ENCODE data around the gene PNMA3.
"Not testable (repeated sequence)": the region's sequence is repeated elsewhere in the genome, so short reads cannot be mapped to it uniquely, and the experiment has no call there.

PNMA3 gene, protein sequence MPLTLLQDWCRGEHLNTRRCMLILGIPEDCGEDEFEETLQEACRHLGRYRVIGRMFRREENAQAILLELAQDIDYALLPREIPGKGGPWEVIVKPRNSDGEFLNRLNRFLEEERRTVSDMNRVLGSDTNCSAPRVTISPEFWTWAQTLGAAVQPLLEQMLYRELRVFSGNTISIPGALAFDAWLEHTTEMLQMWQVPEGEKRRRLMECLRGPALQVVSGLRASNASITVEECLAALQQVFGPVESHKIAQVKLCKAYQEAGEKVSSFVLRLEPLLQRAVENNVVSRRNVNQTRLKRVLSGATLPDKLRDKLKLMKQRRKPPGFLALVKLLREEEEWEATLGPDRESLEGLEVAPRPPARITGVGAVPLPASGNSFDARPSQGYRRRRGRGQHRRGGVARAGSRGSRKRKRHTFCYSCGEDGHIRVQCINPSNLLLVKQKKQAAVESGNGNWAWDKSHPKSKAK

DNA sequence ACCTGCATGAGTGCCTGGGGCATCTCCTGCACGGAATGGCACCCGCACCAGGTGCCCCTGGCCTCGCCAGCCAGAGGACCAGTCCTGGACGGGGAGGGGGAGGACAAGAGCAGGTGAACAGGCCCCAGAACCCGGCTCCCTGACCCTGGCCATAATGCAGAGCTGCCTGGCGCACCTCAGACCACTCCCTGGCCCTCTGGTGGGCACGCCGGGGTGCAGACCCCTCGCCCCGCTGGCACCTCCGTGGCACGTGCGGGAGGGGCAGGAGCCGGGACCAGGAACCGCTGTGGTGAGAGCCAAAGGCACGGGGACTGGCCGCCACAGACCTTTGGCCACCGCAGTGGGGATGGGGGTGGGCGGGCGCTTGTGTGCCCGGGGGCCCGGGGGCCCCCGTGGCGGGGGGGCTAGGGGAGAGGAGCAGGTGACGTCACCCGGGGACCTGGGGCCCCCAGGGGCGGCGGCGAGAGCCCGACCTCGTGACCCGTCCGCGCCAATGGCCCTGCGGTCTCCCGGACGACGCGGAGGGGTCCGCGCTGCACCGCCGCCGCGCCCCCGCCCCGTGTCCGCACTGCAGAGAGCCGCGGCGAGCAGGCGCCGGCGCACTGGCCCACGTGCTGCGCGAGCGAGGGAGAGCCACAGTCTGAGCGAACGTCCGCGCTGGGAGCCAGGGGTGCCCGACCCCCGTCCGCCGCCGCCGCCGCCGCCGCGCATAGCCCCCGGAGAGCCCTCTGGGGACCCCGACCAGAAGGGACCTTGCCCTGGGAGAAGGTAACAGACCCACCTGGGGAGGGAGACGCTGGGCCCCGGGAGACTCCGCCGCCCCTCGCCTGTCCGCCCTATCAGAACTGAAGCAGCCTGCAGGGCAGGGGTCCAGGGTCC lies at the start of gene PNMA3:
Gene PNMA3, plus strand, starts transcription at position 600 of the 879 bp plus-strand sequence. CDS start 586 bp downstream, outside the sequence.
- no peak for DNase-seq

DNA sequence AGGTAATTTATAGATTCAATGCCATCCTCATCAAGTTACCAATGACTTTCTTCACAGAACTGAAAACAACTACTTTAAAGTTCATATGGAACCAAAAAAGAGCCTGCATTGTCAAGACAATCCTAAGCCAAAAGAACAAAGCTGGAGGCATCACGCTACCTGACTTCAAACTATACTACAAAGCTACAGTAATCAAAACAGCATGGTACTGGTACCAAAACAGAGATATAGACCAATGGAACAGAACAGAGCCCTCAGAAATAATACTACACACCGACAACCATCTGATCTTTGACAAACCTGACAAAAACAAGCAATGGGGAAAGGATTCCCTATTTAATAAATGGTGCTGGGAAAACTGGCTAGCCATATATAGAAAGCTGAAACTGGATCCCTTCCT lies 39.1 kb upstream of the PNMA3 start:
- not testable (repeated sequence) for DNase-seq

DNA sequence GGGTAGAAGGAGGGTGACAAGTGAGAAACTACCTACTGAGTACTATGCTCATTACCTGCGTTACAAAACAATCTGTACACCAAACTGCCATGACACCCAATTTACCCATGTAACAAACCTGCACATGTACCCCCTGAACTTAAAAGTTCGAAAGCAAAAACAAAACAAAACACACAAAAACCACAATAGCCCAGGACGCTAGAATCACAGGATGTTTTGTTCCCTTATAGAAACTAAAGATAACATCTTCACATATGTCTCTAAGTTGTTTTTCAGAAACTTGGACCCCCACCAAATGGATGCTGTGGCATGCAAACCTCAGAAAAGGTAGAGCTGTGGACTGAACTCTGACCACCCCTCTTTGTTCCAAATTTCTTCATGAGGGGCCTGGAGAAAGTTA lies 37.1 kb upstream of the PNMA3 start:
- DNase-seq: no peak

DNA sequence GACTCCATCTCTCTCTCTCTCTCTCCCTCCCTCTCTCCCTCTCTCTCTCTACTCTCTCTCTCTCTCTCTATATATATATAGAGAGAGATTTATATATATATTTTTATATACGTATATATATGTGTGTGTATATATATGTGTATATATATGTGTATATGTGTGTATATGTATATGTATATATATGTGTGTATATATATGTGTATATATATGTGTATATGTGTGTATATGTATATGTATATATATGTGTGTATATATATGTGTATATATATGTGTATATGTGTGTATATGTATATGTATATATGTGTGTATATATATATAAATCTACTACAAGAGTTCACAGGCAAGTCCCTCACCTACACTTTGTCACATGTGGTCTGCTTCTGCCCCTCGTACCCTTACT lies 29.8 kb upstream of the PNMA3 start:
- DNase-seq: not testable (repeated sequence)

DNA sequence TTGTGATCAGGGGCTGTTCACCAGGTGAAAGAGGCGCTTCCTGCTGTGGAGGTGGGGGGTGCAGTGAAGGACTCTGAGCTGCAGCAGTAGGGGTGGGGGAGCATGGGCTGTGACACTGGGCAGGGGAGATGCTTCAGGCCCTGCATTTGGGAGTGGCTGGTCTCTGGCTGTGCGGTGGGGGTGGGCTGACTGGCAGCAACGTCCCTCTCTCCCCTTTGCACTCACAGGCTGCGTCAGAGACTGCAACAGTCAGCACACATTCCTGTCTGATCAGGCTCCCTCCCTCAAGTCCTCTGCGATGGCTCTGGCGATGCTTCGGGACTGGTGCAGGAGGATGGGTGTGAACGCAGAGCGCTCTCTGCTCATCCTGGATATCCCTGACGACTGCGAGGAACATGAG lies 27.8 kb upstream of the PNMA3 start:
- not testable (repeated sequence) for DNase-seq

DNA sequence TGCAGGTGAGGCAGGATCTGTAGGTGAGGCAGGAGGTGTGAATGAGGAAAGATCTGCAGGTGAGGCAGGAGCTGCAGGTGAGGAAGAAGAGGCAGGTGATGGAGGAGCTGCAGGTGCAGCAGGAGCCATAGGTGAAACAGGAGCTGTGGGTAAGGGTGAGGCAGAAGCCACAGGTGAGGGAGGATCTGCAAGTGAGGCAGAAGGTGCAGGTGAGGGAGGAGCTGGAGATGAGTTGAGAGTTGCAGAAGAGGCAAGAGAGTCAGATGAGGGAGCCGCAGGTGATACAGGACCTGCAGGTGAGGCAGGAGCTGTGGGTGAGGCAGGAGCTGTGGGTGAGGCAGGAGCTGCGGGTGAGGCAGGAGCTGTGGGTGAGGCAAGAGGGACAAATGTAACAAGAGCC lies 27.1 kb upstream of the PNMA3 start:
- DNase-seq: no peak

DNA sequence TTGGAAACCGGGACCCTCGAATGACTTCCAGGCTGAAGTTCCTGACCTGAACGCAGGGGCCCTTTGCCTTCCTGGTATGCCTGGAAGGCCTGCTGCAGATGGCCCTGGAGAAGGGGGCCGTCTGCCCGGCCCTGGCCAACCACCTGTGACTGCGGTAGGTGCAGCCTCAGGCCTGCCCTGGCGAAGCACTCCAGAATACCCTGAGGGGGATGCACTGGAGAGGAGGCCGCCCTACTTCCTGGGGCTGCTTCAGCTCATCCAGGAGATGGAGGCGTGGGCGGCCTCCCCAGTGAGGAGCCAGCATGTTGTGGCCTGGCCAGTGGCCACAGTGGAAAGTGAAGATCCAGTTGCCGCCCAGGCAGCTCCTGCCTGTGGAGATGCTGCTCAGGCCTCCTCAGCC lies 26.4 kb upstream of the PNMA3 start:
- DNase-seq: no peak

DNA sequence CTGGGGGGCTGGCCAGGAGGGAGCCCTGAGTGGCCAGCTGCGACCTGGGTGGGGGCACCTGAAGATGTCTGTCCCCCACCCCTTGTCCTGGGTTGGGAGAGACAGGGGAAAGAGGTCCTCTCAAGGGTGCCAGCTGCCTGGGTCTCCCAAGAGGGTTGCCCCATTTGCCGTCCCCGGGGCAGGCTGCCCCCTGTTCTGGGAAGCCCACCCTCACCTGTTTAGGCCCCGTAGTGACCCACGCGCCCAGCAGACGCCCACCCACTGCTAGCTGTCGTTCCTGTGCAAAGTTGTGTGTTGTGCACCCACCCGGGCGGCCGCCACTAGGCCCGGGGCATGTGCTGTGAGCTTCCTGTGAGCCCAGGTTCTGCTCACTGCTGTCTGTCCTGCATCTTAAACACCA lies 25.5 kb upstream of the PNMA3 start:
- no peak for DNase-seq

DNA sequence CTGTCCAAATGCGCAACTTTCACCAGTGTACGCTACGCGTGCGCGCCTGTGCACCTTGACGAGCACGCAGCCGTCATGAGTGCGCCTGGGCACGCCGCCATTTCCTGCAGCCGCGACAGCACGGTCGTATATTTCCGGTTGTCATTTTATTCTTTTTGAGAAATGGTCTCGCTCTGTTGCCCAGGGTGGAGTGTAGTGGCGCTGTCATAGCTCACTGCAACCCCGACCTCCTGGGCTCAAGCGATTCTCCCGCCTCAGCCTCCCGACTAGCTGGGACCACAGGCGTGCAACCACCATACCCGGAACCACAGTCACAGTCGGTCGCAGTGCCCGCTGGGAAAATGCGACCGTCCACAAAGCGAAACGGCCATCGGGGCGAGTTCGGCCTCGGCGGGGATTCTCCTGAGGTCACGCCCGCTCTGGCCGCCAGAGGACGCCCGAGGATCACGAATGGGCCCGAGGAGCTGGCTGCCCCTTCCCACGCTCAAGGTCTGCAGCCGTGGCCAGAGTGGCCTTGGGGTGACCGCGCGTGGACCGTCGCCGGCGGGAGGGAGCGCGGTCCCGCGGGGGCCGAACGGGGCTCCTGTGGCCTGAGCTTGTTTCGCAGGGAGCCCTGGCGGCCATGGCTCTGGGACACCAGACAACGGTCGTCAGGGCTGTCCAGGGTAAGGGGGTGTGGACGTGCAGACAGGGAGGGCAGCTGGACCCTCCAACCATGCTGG lies 23.7 kb upstream of the PNMA3 start:
- DNase-seq: peak; percentile 35 to 43

DNA sequence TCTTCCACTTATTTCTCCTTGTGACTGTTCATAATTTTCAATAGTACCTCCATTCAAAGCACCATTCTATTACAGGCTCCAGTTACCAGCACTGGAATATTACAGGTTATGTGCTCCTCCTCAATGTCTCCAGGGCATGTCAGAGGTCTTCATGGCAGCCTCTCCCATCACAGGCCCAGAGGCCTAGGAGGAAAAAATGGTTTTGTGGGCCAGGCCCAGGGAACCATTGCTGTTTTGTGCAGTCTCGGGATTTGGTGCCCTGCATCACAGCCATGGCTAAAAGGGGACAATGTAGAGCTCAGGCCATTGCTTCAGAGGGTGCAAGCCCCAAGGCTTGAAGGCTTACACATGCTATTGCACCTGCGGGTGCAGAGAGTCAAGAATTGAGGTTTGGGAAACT lies 7.2 kb upstream of the PNMA3 start:
- DNase-seq: no peak

DNA sequence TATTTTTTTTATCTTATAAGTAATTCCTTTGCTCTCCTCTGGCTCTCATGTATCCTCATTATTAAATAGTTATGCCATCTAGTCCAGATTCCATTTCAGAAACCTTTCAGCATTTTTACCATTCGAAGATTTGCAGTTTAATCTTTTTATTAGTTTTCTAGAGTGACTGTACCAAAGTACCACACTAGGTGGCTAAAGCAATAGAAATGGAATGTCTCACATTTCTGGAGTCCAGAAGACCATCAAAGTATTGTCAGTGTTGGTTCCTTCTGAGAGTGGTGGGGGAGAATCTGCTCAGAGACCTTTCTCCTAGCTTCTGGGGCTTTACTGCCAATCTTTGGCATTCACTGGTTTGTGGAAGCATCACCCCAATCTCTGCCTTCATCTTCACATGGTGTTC lies 3.7 kb upstream of the PNMA3 start:
- DNase-seq: no peak

DNA sequence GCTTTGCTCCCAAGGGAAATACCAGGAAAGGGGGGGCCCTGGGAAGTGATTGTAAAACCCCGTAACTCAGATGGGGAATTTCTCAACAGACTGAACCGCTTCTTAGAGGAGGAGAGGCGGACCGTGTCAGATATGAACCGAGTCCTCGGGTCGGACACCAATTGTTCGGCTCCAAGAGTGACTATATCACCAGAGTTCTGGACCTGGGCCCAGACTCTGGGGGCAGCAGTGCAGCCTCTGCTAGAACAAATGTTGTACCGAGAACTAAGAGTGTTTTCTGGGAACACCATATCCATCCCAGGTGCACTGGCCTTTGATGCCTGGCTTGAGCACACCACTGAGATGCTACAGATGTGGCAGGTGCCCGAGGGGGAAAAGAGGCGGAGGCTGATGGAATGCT lies 1.0 kb downstream of the PNMA3 start:
- DNase-seq: no peak

DNA sequence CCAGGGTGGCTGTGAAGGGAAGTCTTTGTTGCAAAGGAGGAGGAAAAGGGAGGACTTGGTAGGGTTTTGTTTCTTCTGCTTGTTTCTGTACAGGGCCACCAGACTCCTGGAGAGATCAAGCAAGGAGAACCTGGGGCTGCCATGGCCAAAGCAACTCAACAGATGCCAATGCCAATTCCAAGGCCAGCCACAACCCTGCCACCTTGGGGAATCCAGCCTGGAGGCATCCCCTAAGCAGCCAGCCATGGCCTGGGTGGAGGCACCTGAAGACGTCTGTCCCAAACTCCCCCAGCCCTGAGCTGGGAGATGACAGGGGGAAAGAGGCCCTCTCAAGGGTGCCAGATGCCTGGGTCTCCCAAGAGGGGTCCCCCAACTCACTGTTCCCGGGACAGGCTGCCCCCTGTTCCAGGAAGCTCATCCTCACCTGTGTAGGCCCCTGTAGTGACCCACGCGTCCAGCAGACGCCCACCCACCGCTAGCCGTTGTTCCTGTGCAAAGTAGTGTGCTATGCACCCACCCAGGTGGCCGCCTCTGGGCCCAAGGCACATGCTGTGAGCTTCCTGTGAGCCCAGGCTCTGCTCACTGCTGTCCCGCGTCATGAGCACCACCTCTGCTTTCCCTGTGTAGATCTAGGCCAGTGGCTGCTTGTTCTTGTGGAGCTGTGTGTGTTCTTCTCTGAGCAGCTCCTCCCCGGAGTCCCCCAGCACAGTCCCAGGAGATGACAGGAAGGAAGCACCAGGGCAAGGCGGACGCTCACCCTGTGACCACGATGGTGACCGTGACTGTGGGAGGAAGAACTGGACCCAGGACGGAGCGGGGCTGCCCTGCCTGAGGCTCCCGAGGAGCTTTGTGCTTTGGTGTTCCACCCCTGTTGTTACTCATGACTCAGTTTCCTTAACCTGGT lies 3.2 kb downstream of the PNMA3 start:
- no peak for DNase-seq

DNA sequence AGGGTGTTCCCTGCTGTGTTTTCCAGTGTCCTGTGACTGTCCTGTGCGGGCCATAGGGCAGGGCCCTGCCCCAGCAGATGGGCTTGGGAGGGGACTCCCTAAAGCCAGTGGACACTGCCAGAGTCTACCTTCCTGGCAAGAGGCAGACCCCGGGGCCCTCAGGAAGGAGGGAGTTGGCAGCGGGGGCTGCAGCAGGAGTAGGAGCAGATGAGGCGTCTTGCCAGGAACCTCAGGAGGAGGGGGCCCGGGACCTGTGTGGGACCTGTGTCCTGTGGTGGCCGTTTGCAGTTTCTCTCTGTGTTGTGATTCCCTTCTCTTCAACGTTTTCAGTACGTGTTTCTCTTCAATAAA lies 3.8 kb downstream of the PNMA3 start:
- DNase-seq: no peak

DNA sequence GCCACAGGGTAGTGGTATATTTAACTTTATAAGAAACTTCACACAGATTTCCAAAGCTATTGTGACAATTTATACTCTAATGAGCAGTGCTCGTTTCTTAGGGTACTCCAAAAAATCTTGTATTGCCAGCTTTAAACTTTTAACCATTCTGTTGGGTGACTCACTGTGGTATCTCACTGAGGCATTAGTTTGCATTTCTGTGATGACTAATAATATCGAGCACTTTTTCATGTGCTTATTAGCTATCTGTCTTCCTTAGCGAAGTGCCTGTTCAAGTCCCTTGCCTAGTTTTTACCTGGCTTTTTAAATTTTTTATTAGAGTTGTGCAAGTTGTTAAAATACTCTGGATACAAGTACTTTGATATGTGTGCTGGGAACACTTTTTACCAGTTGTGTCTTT lies 5.5 kb downstream of the PNMA3 start:
- no peak for DNase-seq

DNA sequence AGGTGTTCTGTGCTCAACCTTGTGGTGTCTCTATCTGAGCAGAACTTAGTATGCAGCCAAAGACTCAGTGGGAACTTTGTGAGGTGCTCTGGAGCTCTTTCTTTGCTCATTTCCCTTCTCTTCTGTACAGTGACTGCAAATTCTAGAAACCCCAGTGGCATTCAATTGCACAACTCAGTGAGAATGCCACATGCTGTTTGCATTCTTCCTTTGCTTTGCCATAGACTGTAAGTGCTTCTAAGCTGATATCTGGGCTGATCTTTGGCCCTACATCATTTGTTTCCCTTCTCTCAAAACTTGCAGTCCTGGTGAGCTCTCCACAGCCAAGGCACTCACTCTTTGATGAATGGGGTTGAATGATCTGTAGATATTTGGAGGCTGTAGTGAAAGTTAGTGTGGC lies 7.0 kb downstream of the PNMA3 start:
- no peak for DNase-seq

DNA sequence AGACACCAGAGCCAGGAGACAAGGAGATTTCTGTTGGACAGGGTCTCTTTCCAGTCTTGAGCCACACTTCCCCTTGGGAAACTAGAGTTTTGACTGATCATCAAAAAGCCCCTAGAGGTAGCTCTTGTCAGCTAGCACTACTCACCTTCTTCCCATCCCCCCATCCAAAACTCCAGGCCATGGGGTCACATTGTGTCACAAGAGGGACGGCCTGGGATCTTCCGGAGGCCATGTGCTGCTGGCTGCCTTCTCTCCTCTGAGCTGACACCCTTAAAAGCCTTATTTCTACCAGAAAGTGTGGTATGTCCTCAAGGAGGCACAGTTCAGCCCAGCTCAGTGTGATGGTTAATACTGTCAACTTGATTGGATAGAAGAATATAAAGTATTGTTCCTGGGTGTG lies 7.8 kb downstream of the PNMA3 start:
- DNase-seq: no peak

DNA sequence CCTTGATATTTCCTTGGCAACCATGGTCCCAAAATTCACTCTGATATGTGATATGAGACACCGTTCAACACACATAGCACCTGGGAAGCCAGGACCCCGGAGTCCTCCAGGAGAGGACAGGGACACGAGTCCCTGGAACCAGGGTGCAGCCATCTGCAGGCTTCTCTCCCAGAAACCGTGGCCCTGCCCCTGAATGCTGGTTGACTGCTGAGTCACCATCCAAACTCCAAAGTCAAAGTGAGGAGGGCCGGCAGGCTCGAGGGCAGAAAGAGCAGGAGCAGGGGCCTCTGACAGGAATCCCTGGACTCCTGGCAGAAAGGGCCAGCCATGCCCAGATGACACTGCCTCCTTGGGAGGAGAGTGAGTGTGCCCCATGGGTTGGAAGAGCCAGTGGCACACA lies 9.1 kb downstream of the PNMA3 start:
- DNase-seq: no peak

DNA sequence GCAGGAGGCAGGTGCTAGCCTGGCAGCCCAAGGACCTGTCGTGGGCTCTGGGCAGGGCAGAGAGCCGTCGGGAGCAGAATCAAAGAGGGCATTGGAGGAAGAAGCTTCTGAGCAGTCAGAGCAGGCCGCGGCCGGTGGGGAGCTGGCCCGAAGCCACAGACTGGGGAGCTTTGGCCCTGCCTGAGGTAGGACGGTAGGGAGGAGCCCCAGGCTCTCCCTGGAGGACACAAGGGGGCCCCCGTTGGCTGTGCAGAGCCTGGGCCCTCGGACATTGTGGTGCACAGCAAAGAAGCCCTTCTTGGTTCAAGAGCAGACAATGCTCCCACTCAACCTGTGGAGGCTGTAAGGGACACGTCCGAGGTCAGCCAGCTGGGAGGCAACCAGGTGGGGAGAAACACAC lies 10.1 kb downstream of the PNMA3 start:
- DNase-seq: not testable (repeated sequence)

DNA sequence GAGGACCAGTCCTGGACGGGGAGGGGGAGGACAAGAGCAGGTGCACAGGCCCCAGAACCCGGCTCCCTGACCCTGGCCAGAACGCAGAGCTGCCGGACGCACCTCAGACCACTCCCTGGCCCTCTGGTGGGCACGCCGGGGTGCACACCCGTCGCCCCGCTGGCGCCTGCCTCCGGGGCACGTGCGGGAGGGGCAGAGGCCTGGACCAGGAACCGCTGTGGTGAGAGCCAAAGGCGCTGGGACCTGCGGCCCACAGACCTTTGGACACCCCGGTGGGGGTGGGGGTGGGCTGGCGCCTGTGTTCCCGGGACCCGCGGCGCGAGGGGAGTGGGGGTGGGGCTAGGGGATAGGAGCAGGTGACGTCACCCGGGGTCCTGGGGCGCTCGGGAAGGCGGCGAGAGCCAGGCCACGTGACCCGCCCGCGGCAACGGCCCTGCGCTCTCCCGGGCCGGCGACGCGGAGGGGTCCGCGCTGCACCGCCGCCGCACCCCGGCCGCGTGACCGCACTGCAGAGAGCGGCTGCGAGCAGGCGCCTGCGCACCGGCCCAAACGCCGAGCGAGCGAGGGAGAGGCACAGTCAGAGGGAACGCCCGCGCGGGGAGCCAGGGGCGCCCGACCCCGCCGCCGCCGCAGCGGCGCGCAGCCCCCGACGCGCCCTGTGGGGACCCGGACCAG lies 15.8 kb downstream of the PNMA3 start, which contains the start of gene PNMA6A:
Gene PNMA6A, plus strand, starts transcription at position 546 of the 675 bp plus-strand sequence. CDS start 609 bp downstream, outside the sequence.
- DNase-seq: not testable (repeated sequence)

DNA sequence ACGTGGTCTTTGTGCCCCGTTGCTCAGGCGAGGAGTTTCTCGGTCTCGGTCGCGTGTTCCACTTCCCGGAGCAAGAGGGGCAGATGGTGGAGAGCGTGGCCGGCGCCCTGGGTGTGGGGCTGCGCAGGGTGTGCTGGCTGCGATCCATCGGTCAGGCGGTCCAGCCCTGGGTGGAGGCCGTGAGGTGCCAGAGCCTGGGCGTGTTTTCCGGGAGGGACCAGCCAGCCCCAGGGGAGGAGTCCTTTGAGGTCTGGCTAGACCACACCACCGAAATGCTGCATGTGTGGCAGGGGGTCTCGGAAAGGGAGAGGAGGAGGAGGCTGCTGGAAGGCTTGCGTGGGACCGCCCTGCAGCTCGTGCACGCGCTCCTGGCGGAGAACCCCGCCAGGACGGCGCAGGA lies 17.1 kb downstream of the PNMA3 start:
- DNase-seq: not testable (repeated sequence)

Measured in NCI-H187 (cell line).